ENCODE results near the gene CBLL1.

Gene CBLL1

DNA sequence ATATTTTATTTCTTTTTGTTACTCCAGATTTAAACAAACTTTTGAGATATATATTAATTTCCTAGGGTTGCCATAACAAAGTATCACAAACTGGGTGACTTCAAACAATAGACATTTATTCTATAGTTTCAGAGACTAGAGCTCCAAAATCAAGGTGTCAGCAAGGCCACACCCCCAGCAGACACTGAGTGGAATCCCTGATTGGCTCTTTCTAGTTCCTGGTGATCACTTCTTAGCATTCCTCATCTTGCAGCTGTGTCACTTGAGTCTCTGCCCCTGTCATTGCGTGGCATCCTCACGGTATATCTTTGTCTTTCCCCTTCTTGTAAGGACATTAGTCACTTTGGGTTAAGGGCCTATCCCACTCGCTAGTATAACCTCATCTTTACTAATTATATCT is 66.7 kb downstream of the CBLL1 start:
- no peak for DNase-seq (ENCODE audit: low spot score)
